RWPE1 (cell line): ENCODE data around the gene MRPS12.

Experiments
- CTCF ChIA-PET: fragments of 350-600 bp; sonication (Branson Sonifier 250); formaldehyde crosslinking; extraction: SDS; loops from one replicate; lab custom pipeline; 2021; lab: Yijun Ruan, JAX
- POLR2A ChIA-PET: fragments of 400-600 bp; formaldehyde crosslinking; extraction: SDS; loops from one replicate; lab custom pipeline; 2020; ENCODE audit warnings: antibody characterized with exemption; ENCODE audit not compliant: low non-redundant PET; lab: Yijun Ruan, JAX
- DNase-seq: peaks from one replicate; pipeline ENCODE4 v3.0.0; 2012; ENCODE audit warnings: low spot score
- H3K27ac ChIP-seq: fragments of 450-650 bp; 2 replicates; pipeline ENCODE4 v1.5.1; 2017
- TF ChIP-seq, protein P1 (sequence below): fragments of 450-650 bp; conservative IDR thresholded peaks from 2 replicates; pipeline ENCODE4 v1.5.1; 2017; ENCODE audit warnings: low read depth, mild to moderate bottlenecking

MRPS12 gene

DNA sequence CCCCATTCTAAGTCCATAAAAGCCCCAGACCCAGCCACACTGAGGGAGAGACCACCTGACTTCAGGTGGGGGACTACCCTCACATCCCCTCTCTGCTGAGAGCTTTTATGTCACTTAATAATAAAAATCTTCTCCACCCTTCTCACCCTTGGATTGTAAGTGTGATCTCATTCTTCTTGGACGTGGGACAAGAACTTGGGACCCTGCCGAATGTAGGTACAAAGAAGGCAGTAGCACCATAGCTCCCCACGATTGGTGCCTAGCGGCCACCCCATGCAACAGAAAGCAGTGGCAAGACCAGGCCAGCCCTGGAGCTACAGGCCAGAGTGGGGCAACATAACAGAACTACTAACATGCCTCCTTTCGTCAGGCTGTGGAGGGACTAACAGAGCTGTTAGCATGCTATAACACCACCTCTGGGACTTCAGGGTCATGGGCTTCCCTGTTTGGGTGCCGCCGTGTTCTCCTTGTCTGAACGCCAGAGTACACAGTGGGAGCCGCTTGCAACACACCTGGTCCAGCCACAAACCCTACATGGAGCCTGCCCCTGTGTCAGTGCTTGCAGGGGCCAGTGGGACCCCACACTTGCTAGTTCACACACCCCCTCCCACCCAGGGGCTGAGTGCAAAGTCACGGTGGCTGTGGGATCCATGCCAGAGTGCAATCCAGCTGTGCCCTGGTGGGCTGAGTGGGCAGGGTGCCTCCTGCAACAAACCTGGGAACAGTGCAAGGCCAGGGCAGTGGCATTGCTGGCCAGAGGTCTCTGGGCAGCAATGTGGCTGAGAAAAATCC is 50.0 kb downstream of the MRPS12 start:
- H3K27ac ChIP-seq, result no peak overlapping the region
- TF ChIP-seq, protein P1, sequence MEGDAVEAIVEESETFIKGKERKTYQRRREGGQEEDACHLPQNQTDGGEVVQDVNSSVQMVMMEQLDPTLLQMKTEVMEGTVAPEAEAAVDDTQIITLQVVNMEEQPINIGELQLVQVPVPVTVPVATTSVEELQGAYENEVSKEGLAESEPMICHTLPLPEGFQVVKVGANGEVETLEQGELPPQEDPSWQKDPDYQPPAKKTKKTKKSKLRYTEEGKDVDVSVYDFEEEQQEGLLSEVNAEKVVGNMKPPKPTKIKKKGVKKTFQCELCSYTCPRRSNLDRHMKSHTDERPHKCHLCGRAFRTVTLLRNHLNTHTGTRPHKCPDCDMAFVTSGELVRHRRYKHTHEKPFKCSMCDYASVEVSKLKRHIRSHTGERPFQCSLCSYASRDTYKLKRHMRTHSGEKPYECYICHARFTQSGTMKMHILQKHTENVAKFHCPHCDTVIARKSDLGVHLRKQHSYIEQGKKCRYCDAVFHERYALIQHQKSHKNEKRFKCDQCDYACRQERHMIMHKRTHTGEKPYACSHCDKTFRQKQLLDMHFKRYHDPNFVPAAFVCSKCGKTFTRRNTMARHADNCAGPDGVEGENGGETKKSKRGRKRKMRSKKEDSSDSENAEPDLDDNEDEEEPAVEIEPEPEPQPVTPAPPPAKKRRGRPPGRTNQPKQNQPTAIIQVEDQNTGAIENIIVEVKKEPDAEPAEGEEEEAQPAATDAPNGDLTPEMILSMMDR, result no peak
- POLR2A ChIA-PET, result no interaction called here
- DNase-seq, result no peak
- CTCF ChIA-PET, result interaction anchor here (0.5 to 0.6 kb wide), 2 partner anchors 12 to 57 kb away, joined by 4 to 5 read pairs; no protein-coding TSS in a partner anchor
